Measurements from ENCODE around the gene MED1.
"Not testable (repeated sequence)": the region's sequence is repeated elsewhere in the genome, so short reads cannot be mapped to it uniquely, and the experiment has no call there.

The MED1 gene

DNA sequence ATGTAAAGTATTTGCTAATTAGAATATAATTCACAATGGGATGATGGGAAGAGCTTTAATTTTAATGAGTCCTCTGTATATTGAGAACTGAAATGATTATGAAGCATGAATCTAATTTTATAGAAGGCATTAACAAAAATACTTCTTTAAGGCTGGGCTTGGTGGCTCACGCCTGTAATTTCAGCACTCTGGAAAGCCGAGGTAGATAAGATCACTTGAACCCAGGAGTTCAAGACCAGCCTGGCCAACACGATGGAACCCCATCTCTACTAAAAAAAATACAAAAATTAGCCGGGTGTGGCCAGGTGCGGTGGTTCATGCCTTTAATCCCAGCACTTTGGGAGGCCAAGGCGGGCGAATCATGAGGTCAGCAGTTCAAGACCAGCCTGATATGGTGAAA, 22.2 kb upstream of the MED1 start:
- TF ChIP-seq, protein P1, sequence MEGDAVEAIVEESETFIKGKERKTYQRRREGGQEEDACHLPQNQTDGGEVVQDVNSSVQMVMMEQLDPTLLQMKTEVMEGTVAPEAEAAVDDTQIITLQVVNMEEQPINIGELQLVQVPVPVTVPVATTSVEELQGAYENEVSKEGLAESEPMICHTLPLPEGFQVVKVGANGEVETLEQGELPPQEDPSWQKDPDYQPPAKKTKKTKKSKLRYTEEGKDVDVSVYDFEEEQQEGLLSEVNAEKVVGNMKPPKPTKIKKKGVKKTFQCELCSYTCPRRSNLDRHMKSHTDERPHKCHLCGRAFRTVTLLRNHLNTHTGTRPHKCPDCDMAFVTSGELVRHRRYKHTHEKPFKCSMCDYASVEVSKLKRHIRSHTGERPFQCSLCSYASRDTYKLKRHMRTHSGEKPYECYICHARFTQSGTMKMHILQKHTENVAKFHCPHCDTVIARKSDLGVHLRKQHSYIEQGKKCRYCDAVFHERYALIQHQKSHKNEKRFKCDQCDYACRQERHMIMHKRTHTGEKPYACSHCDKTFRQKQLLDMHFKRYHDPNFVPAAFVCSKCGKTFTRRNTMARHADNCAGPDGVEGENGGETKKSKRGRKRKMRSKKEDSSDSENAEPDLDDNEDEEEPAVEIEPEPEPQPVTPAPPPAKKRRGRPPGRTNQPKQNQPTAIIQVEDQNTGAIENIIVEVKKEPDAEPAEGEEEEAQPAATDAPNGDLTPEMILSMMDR (IDR thresholded peaks at IDR 0.05; ENCODE audit: insufficient read depth, low read depth, low read length, missing control alignments), result no peak
- H3K4me3 ChIP-seq (ENCODE audit: low read depth, low read length), result no peak overlapping the region
- no peak for DNase-seq (ENCODE audit: low read depth)

DNA sequence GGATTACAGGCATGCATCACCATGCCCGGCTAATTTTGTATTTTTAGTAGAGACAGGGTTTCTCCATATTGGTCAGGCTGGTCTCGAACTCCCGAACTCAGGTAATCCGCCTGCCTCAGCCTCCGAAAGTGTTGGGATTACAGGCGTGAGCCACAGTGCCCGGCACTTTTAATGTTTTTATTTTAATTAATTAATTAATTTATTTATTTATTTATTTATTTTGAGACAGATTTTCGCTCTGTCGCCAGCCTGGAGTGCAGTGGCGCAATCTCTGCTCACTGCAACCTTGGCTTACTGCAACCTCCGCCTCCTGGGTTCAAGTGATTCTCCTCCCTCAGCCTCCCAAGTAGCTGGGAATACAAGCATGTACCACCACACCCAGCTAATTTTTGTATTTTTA, 17.5 kb upstream of the MED1 start:
- DNase-seq (ENCODE audit: low read depth); H3K4me3 ChIP-seq (ENCODE audit: low read depth, low read length): not testable (repeated sequence)

DNA sequence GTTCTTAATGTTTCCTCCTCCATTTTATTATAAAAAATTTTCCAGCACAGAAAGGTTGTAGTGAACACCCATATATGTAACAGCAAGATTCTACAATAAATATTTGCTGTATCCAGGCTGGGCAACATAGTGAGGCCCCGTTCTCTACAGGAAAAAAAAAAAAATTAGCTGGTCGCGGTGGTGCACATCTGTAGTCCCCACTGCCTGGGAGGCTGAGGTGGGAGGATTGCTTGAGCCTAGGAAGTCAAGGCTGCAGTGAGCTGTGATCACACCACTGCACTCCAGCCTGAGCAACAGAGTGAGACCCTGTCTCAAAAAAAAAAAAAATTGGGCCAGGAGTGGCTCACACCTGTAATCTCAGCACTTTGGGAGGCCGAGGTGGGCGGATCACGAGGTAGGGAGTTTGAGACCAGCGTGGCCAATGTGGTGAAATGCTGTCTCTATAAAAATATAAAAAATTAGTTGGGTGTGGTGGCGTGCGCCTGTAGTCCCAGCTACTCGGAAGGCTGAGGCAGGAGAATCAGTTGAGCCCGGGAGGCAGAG, 13.6 kb upstream of the MED1 start:
- peak overlapping the region; percentile 88 for H3K4me3 ChIP-seq (ENCODE audit: low read depth, low read length)
- DNase-seq (ENCODE audit: low read depth), result not testable (repeated sequence)

DNA sequence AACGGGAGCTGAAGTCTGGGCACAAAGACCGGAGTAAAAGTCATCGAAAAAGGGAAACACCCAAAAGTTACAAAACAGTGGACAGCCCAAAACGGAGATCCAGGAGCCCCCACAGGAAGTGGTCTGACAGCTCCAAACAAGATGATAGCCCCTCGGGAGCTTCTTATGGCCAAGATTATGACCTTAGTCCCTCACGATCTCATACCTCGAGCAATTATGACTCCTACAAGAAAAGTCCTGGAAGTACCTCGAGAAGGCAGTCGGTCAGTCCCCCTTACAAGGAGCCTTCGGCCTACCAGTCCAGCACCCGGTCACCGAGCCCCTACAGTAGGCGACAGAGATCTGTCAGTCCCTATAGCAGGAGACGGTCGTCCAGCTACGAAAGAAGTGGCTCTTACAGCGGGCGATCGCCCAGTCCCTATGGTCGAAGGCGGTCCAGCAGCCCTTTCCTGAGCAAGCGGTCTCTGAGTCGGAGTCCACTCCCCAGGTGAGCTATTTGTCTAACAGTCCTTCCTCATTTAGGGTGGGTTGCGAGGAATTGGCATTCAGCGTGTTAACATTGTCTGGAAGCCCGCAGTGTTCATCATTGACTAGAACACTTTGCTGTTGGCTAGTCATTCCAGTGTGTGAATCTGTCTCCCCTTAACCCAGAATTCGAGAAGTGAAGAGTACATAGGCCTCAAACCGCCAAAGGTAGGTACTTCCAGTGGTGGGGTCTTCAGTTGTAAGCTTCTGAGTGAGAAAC, 11.7 kb upstream of the MED1 start:
- peak overlapping the region; percentile 88 for H3K4me3 ChIP-seq (ENCODE audit: low read depth, low read length)
- TF ChIP-seq, protein P1 (IDR thresholded peaks at IDR 0.05; ENCODE audit: insufficient read depth, low read depth, low read length, missing control alignments), result no peak
- peak; percentile 14 for DNase-seq (ENCODE audit: low read depth)

DNA sequence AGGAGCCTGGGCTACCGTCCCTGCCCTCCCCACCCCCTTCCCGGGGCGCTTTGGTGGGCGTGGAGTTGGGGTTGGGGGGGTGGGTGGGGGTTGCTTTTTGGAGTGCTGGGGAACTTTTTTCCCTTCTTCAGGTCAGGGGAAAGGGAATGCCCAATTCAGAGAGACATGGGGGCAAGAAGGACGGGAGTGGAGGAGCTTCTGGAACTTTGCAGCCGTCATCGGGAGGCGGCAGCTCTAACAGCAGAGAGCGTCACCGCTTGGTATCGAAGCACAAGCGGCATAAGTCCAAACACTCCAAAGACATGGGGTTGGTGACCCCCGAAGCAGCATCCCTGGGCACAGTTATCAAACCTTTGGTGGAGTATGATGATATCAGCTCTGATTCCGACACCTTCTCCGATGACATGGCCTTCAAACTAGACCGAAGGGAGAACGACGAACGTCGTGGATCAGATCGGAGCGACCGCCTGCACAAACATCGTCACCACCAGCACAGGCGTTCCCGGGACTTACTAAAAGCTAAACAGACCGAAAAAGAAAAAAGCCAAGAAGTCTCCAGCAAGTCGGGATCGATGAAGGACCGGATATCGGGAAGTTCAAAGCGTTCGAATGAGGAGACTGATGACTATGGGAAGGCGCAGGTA, 11.0 kb upstream of the MED1 start:
- TF ChIP-seq, protein P1 (IDR thresholded peaks at IDR 0.05; ENCODE audit: insufficient read depth, low read depth, low read length, missing control alignments), result no peak
- no peak for DNase-seq (ENCODE audit: low read depth)

DNA sequence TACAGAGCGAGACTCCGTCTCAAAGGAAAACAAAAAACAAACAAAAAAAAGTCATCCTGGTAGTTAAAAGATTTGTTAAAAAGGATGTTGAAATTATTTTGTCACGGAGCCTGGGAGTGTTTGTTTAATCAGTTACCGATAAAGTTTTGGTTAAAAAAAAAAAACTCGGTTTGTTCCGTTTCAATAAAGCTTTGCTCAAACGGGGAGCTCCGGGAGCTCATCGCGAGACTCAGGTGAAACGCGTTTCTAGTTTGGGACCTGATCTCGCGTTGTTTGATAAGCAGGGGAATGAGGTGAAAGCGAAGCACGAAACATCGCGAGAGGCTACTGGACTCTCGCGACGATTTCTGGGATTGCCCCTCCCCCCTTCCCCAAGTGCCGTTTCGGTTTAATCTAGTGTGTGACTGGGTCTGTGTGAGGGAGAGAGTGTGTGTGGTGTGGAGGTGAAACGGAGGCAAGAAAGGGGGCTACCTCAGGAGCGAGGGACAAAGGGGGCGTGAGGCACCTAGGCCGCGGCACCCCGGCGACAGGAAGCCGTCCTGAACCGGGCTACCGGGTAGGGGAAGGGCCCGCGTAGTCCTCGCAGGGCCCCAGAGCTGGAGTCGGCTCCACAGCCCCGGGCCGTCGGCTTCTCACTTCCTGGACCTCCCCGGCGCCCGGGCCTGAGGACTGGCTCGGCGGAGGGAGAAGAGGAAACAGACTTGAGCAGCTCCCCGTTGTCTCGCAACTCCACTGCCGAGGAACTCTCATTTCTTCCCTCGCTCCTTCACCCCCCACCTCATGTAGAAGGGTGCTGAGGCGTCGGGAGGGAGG, 10.3 kb upstream of the MED1 start, which contains the start of gene CDK12:
TSS of gene CDK12 (plus strand) at position 374 of the 813 bp plus-strand sequence. CDS start 586 bp downstream, outside the sequence.
- TF ChIP-seq, protein P1 (IDR thresholded peaks at IDR 0.05; ENCODE audit: insufficient read depth, low read depth, low read length, missing control alignments), result no peak
- peak; percentile 99 for DNase-seq (ENCODE audit: low read depth)
- peak within 1 kb of the TSS; percentile 88 for H3K4me3 ChIP-seq (ENCODE audit: low read depth, low read length)

More for the DNA sequence above, 11.0 kb upstream of the MED1 start:
- H3K4me3 ChIP-seq (ENCODE audit: low read depth, low read length), result peak overlapping the region; percentile 88

DNA sequence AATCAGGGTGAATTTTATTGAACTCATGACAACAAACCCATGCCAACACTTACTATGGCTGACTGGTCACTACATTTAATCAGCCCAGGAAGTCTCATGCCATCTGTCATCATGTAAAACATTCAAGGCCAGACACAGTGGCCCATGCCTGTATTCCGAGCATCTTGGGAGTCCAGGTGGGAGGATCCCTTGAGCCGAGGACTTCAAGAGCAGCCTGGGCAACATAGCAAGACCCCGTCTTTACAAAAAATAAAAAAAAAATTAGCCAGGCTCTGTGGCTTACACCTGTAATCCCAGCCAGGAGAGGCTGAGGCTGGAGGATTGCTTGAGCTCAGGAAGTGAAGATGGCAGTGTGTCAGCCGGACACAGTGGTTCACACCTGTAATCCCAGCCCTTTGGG, 4.9 kb upstream of the MED1 start:
- H3K4me3 ChIP-seq (ENCODE audit: low read depth, low read length), result no peak overlapping the region
- TF ChIP-seq, protein P1 (IDR thresholded peaks at IDR 0.05; ENCODE audit: insufficient read depth, low read depth, low read length, missing control alignments), result no peak
- no peak for DNase-seq (ENCODE audit: low read depth)
